GM12874 (cell line): ENCODE measurements around the gene NAALADL1.

ENCODE experiments used
- CTCF ChIP-seq: IDR thresholded peaks from 2 replicates; pipeline ENCODE4 v1.5.1; 2011; ENCODE audit warnings: low read depth, mild to moderate bottlenecking, control low read depth, low read length, moderate library complexity; ENCODE audit not compliant: insufficient read depth

The NAALADL1 gene

GRCh38 chr11:65059523-65059922 is 1.2 kb upstream of the NAALADL1 start:
- no peak for TF ChIP-seq CTCF

GRCh38 chr11:65058012-65058411 is 341 bp downstream of the NAALADL1 start:
- TF ChIP-seq CTCF, result no peak

- no peak for TF ChIP-seq CTCF
Observed at GRCh38 chr11:65057526-65057925, 827 bp downstream of the NAALADL1 start.

DNA sequence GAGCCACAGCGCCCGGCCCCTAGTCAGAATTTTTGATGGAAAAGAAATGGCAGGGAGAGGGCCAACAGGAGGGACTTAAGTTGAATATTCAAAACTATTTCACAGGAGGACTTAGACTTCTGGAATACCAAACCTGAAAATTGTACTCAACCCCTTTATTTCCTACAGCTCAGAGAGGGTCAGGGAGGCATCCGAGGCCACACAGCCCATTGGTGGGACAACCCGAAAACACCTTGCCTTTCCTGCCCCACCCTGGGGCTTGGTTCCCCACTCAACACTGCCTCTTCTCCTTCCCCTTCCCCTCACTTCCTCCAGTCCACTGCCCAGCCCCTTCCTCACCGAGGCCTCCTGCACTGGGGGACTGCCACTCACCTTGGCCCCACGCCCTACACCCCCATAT is 1.4 kb downstream of the NAALADL1 start:
- TF ChIP-seq CTCF, result no peak

GRCh38 chr11:65055538-65055937 is 2.8 kb downstream of the NAALADL1 start:
- no peak for TF ChIP-seq CTCF

GRCh38 chr11:65053827-65054508 is 4.4 kb downstream of the NAALADL1 start:
- no peak for TF ChIP-seq CTCF

- TF ChIP-seq CTCF, result no peak
Observed at GRCh38 chr11:65051398-65051858, 6.9 kb downstream of the NAALADL1 start.
